GM12891 (cell line): ENCODE data around the gene REC8.

ENCODE experiments used
- POLR2A ChIP-seq: IDR thresholded peaks from 2 replicates; pipeline ENCODE4 v1.6.1; 2011; ENCODE audit warnings: low read depth, low read length, control low read depth
- POLR2AphosphoS5 ChIP-seq: IDR thresholded peaks from 2 replicates; pipeline ENCODE4 v1.6.1; 2011; ENCODE audit warnings: low read depth, low read length, control low read depth
- POU2F2 ChIP-seq: IDR thresholded peaks from 2 replicates; pipeline ENCODE4 v1.6.1; 2011; ENCODE audit warnings: low read depth, mild to moderate bottlenecking, control low read depth, low read length, moderate library complexity
- TAF1 ChIP-seq: IDR thresholded peaks from 2 replicates; pipeline ENCODE4 v1.6.1; 2011; ENCODE audit warnings: low read depth, low read length, control low read depth

DNA sequence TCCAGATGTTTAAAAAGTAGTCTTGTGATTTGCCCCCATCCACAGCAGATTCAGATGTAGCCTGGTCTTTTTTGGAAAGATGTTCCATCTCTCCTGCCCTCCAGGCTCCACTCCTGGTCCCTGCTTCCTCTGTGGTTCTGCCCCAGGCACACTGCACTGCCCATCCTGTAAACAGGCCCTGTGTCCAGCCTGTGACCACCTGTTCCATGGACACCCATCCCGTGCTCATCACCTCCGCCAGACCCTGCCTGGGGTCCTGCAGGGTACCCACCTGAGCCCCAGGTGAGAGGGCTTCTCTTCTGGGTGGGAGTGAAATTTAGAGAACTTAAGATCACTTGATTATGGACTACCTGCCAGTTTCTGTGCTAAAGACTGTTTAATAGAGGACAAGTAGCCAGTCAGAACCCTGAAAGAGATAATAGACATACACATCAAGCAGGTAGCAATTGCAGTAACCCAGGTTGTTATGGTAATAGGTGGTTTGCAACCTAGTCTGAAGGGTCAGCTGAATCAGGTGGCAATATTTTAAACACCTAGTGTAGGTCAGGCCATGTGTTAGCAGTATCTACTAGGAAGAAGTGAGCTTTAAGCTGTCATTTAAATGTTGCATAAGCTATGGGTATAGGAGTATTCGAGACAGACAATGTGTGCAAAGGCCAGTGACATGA is 22.4 kb upstream of the REC8 start:
- TF ChIP-seq POLR2A (no peak), POLR2AphosphoS5 (no peak), TAF1 (no peak), POU2F2 (no peak)
